MCF 10A (cell line): ENCODE data around the gene MB21D2. TPM values are rescaled to one million over a fixed set of nuclear protein-coding genes. Genes with fewer than 3 reads are reported as not detected.

Experiments
- BruUV-seq: library from RNA; stranded (reverse); fragments of 400-500 nt; replicated peaks from 2 replicates; lab custom pipeline; 2021; lab: Mats Ljungman, UMichigan
- CTCF ChIA-PET: fragments of 300-600 bp; sonication (Branson Sonifier 250); formaldehyde crosslinking; extraction: SDS; loops from one replicate; lab custom pipeline; 2021; ENCODE audit warnings: antibody characterized with exemption, inconsistent platforms; lab: Yijun Ruan, JAX
- POLR2A ChIA-PET: fragments of 300-600, 350-650 bp; sonication (Branson Sonifier 250); formaldehyde crosslinking; extraction: SDS; loops from one replicate; lab custom pipeline; 2020; ENCODE audit warnings: antibody characterized with exemption, inconsistent platforms; lab: Yijun Ruan, JAX
- DNase-seq: peaks from one replicate; pipeline ENCODE4 v3.0.0-alpha.2; 2018; ENCODE audit not compliant: unreplicated experiment
- H3K27ac Mint-ChIP-seq: one replicate; pipeline ENCODE4 v1.8.0; 2022; ENCODE audit warnings: mild to moderate bottlenecking, low read depth, mixed read lengths; ENCODE audit not compliant: unreplicated experiment
- H3K27me3 Mint-ChIP-seq: one replicate; pipeline ENCODE4 v1.8.0; 2022; ENCODE audit warnings: mixed read lengths; ENCODE audit not compliant: insufficient read depth, unreplicated experiment
- H3K36me3 Mint-ChIP-seq: one replicate; pipeline ENCODE4 v1.8.0; 2022; ENCODE audit warnings: mild to moderate bottlenecking, moderate library complexity, mixed read lengths; ENCODE audit not compliant: insufficient read depth, unreplicated experiment
- H3K4me1 Mint-ChIP-seq: one replicate; pipeline ENCODE4 v1.8.0; 2022; ENCODE audit warnings: mixed read lengths; ENCODE audit not compliant: insufficient read depth, unreplicated experiment
- H3K4me3 Mint-ChIP-seq: one replicate; pipeline ENCODE4 v1.8.0; 2022; ENCODE audit warnings: mild to moderate bottlenecking, moderate library complexity, mixed read lengths; ENCODE audit not compliant: unreplicated experiment
- H3K9me3 Mint-ChIP-seq: one replicate; pipeline ENCODE4 v1.8.0; 2022; ENCODE audit warnings: mixed read lengths; ENCODE audit not compliant: unreplicated experiment
- intact Hi-C: fragments of 100-400 bp; cut with micrococcal nuclease; formaldehyde crosslinking; loops from 2 replicates; pipeline ENCODE4 v1.14.1; 2022
- total RNA-seq: library from RNA; stranded (reverse); gene quantifications from 2 replicates; pipeline ENCODE4 v1.2.3, GENCODE V29; 2022
- TF ChIP-seq, protein P1 (sequence below): fragments of 200-600 bp; IDR thresholded peaks from one replicate; pipeline ENCODE4 v1.8.0; 2022; ENCODE audit warnings: antibody characterized with exemption, mild to moderate bottlenecking; ENCODE audit not compliant: unreplicated experiment

The MB21D2 gene
- total RNA-seq, 1 experiment from 2014 or later = 4.4 TPM

DNA sequence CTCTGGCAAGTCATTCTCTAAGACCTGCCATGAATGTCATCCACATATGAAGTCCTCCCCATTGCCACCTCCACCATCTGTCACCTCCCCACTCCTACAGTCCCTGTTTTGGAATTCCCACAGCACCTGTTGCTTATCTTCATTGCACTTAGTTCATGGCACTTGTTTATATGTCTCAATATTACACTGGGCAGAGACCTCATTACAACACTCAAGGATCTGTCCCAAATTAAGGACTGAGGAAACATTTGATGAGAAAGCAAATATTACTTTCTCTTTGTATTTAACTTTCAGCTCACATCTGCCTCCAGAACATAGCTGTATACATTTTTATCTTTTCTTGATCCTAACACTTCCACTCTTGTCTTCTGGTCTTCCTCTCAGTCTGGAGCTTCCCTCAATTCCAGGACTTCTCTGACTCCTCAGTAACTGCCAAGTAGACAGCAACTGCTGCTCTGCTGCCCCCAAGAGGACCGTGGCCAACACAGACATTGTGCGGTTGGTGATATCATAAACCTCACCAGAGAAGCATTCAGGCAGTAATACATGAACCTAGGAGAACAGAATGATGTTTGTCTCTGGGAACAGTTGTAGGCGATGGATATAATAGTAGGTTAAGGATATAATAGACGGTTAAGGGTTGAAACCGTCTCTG lies 145.3 kb downstream of the MB21D2 start:
- peak; percentile 49 for DNase-seq
- intact Hi-C loops = loop anchor here (1.0 kb wide), 3 partner anchors 201 to 305 kb away; no protein-coding TSS in a partner anchor
- no TSS peak for BruUV-seq
- Mint-ChIP-seq H3K27ac (no peak overlapping the region), H3K4me3 (no peak overlapping the region), H3K9me3 (peaks cover 12% of the 10 kb centered on the region), H3K27me3 (peaks cover 26% of the 10 kb centered on the region), H3K4me1 (no peaks in the 10 kb centered on the region), H3K36me3 (no peaks in the 10 kb centered on the region)
- ChIA-PET CTCF (interaction anchor here (0.6 to 1.5 kb wide), 6 partner anchors 27 to 323 kb away, joined by 3 to 7 read pairs (median 4); no protein-coding TSS in a partner anchor), POLR2A (no interaction called here)
- TF ChIP-seq, protein P1, sequence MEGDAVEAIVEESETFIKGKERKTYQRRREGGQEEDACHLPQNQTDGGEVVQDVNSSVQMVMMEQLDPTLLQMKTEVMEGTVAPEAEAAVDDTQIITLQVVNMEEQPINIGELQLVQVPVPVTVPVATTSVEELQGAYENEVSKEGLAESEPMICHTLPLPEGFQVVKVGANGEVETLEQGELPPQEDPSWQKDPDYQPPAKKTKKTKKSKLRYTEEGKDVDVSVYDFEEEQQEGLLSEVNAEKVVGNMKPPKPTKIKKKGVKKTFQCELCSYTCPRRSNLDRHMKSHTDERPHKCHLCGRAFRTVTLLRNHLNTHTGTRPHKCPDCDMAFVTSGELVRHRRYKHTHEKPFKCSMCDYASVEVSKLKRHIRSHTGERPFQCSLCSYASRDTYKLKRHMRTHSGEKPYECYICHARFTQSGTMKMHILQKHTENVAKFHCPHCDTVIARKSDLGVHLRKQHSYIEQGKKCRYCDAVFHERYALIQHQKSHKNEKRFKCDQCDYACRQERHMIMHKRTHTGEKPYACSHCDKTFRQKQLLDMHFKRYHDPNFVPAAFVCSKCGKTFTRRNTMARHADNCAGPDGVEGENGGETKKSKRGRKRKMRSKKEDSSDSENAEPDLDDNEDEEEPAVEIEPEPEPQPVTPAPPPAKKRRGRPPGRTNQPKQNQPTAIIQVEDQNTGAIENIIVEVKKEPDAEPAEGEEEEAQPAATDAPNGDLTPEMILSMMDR = peak; percentile 39

DNA sequence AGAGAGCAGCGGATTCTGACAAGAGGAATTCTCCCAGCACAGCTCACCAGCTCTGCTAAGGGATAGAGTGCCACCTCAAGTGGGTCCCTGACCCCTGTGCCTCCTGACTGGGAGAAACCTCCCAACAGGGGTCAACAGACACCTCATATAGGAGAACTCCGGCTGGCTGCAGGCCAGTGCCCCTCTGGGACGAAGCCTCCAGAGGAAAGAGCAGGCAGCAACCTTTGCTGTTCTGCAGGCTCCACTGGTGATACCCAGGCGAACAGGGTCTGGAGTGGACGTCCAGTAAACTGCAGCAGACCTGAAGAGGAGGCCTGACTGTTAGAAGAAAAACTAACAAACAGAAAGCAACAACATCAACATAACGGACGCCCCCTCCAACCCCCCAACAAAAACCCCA lies 159.0 kb downstream of the MB21D2 start:
- DNase-seq = no peak
- no peaks in the 10 kb centered on the region for H3K9me3 Mint-ChIP-seq
- no peak overlapping the region for H3K4me3 Mint-ChIP-seq
- ChIA-PET POLR2A (no interaction called here), CTCF (no interaction called here)
- no peaks in the 10 kb centered on the region for H3K4me1 Mint-ChIP-seq
- H3K27ac Mint-ChIP-seq = no peak overlapping the region
- peaks cover 73% of the 10 kb centered on the region for H3K27me3 Mint-ChIP-seq
- no TSS peak for BruUV-seq
- no peaks in the 10 kb centered on the region for H3K36me3 Mint-ChIP-seq
- TF ChIP-seq, protein P1 = no peak
- intact Hi-C loops = no loop called here

DNA sequence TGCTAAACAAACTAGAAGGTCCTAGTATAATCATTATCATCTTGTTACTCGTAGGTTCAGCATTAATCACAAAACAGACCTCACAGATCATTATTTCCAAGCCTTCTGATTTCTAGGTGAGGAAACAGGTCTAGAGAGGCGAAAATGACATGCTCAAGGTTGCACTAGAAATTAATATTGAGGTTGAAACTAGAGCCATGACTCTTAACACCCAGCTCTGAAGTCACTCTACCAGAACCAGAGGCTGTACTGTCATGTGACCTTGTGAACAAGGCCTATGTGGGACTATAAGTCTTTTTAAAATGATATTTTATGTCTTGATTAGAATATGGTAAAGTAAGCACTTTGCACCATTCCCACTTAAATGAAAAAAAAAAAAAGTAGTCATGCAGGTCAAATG lies 166.5 kb downstream of the MB21D2 start:
- Mint-ChIP-seq H3K4me1 (no peaks in the 10 kb centered on the region), H3K4me3 (no peak overlapping the region), H3K27ac (no peak overlapping the region), H3K9me3 (no peaks in the 10 kb centered on the region), H3K27me3 (peaks cover 72% of the 10 kb centered on the region), H3K36me3 (no peaks in the 10 kb centered on the region)
- no TSS peak for BruUV-seq
- ChIA-PET POLR2A (interaction anchor here (0.6 to 1.0 kb wide), 2 partner anchors 25 to 1550 kb away, joined by 3 read pairs; no protein-coding TSS in a partner anchor), CTCF (no interaction called here)
- intact Hi-C loops = no loop called here
- TF ChIP-seq, protein P1 = no peak
- no peak for DNase-seq

DNA sequence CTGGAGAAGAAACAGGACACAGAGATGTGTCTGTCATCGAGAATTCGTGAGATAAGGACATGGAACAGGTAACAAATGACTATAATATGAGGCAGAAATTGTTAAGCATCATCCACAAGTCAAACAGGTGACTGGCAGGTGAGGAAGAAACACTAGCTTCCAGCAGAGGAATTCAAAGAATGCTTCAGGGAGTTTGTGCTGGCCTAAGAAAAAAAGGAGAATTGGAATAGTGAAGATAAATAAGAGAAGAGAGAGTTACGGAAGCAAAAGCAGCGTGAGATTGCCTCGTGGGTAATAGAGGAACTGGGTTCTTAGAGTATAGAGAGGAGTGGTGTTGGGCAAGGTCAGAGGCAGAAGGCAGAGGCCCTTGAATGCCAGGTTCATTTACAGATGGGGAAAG lies 167.5 kb downstream of the MB21D2 start:
- DNase-seq = no peak
- ChIA-PET POLR2A (no interaction called here), CTCF (no interaction called here)
- Mint-ChIP-seq H3K4me3 (no peak overlapping the region), H3K36me3 (no peaks in the 10 kb centered on the region), H3K9me3 (no peaks in the 10 kb centered on the region), H3K27me3 (peaks cover 66% of the 10 kb centered on the region), H3K4me1 (no peaks in the 10 kb centered on the region), H3K27ac (no peak overlapping the region)
- TF ChIP-seq, protein P1 = no peak
- intact Hi-C loops = no loop called here
- no TSS peak for BruUV-seq
